Right forelimb (tissue), 1 donor: ENCODE results near the gene MYL2.

Experiments used
- DNase-seq: peaks from one replicate; pipeline ENCODE4 v3.0.0-alpha.2; 2018

Gene MYL2

GRCh38 chr12:110888256-110888991 is 32.0 kb downstream of the MYL2 start:
- no peak for DNase-seq

- DNase-seq = no peak
Measured at GRCh38 chr12:110885152-110885840, 35.1 kb downstream of the MYL2 start.

GRCh38 chr12:110883251-110883650 is 37.1 kb downstream of the MYL2 start:
- no peak for DNase-seq

GRCh38 chr12:110880651-110881050 is 39.7 kb downstream of the MYL2 start:
- no peak for DNase-seq

GRCh38 chr12:110874781-110875180 is 45.6 kb downstream of the MYL2 start:
- DNase-seq = no peak

GRCh38 chr12:110874351-110874750 is 46.0 kb downstream of the MYL2 start:
- DNase-seq = no peak

GRCh38 chr12:110872100-110872499 is 48.3 kb downstream of the MYL2 start:
- no peak for DNase-seq

GRCh38 chr12:110869803-110870202 is 50.6 kb downstream of the MYL2 start:
- no peak for DNase-seq

GRCh38 chr12:110869026-110869425 is 51.4 kb downstream of the MYL2 start:
- no peak for DNase-seq

- no peak for DNase-seq
Measured at GRCh38 chr12:110865521-110865920, 54.9 kb downstream of the MYL2 start.

- no peak for DNase-seq
Measured at GRCh38 chr12:110863161-110863560, 57.2 kb downstream of the MYL2 start.

- no peak for DNase-seq
Measured at GRCh38 chr12:110862329-110862728, 58.0 kb downstream of the MYL2 start.

GRCh38 chr12:110861729-110862128 is 58.6 kb downstream of the MYL2 start:
- DNase-seq = no peak
